Measurements from ENCODE around the gene RAB38.

The RAB38 gene

DNA sequence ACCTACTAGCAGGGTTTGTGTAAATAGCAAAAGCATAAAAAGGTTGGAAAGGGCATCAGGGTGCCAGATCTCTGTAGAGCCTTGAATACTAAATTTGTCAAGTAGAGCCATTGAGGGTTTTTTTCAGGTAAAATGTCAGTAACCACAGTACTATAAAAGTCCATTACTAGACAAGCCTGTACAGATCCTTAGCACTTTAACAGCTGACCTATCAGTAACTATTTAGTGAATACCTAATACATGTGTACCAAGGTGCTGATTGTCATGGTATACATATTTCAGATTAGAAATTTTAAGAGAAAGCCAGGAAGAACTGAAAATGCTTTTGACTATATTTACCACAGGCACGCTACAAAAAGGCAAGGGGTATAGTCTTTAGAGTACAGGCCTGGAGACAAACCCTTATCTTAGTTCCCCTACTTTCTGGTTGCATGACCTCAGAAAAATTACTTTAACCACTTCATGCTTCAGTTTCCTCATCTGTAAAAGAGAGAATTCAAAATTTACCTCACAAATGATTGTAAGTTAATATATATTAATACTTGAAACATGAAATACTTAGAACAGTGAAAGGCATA, 57.9 kb downstream of the RAB38 start:
- no peak overlapping the region for H3K27ac ChIP-seq

GRCh38 chr11:88115828-88116755, 59.2 kb downstream of the RAB38 start:
- DNase-seq (ENCODE audit: low spot score): no peak
- no peak overlapping the region for H3K27ac ChIP-seq
- POLR2A ChIA-PET (ENCODE audit: low non-redundant PET): no interaction called here
- CTCF ChIA-PET: interaction anchor here (0.8 kb wide), 1 partner anchor 1034 kb away, joined by 4 read pairs; no protein-coding TSS in a partner anchor
- TF ChIP-seq, protein P1, sequence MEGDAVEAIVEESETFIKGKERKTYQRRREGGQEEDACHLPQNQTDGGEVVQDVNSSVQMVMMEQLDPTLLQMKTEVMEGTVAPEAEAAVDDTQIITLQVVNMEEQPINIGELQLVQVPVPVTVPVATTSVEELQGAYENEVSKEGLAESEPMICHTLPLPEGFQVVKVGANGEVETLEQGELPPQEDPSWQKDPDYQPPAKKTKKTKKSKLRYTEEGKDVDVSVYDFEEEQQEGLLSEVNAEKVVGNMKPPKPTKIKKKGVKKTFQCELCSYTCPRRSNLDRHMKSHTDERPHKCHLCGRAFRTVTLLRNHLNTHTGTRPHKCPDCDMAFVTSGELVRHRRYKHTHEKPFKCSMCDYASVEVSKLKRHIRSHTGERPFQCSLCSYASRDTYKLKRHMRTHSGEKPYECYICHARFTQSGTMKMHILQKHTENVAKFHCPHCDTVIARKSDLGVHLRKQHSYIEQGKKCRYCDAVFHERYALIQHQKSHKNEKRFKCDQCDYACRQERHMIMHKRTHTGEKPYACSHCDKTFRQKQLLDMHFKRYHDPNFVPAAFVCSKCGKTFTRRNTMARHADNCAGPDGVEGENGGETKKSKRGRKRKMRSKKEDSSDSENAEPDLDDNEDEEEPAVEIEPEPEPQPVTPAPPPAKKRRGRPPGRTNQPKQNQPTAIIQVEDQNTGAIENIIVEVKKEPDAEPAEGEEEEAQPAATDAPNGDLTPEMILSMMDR (conservative IDR thresholded peaks at IDR 0.05; ENCODE audit: low read depth): no peak

More for the DNA sequence above, 57.9 kb downstream of the RAB38 start:
- TF ChIP-seq, protein P1 (conservative IDR thresholded peaks at IDR 0.05; ENCODE audit: low read depth): no peak
- no peak for DNase-seq (ENCODE audit: low spot score)
- ChIA-PET CTCF (interaction anchor here (0.6 kb wide), 1 partner anchor 102 kb away, joined by 3 read pairs; no protein-coding TSS in a partner anchor), POLR2A (ENCODE audit: low non-redundant PET) (no interaction called here)

DNA sequence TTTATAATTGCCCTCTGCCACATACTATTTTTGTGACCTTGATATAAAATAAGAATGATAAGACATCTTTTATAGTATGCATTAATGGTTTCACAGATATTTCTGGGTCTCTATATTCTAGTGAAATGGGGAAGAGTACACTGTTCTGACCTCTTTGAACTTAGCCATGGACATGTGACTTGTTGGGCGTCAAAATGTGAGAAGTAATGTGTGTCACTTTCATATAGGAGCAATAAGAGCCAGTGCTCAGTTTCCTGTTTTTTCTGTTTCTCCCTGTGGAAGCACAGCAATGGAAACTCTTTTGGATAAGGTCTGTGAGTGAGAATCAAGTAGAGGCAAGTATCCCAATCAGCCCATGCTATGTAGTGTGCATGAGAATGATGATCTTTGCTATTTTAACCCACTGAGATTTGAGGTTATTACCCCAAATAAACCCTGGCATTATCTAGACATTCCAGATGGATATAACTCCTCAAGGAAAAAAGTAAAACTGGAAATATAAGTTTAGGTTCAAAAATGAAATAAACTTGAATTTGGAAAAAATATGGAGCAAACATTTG, 60.7 kb downstream of the RAB38 start:
- ChIA-PET CTCF (no interaction called here), POLR2A (ENCODE audit: low non-redundant PET) (no interaction called here)
- no peak for DNase-seq (ENCODE audit: low spot score)
- TF ChIP-seq, protein P1 (conservative IDR thresholded peaks at IDR 0.05; ENCODE audit: low read depth): no peak
- H3K27ac ChIP-seq: no peak overlapping the region

GRCh38 chr11:88106666-88107065, 68.6 kb downstream of the RAB38 start:
- no peak for DNase-seq (ENCODE audit: low spot score)
- ChIA-PET POLR2A (ENCODE audit: low non-redundant PET) (no interaction called here), CTCF (interaction anchor here (0.5 to 0.8 kb wide), 2 partner anchors 117 to 1167 kb away, joined by 3 to 4 read pairs; no protein-coding TSS in a partner anchor)
- H3K27ac ChIP-seq: no peak overlapping the region
- TF ChIP-seq, protein P1 (conservative IDR thresholded peaks at IDR 0.05; ENCODE audit: low read depth): no peak

DNA sequence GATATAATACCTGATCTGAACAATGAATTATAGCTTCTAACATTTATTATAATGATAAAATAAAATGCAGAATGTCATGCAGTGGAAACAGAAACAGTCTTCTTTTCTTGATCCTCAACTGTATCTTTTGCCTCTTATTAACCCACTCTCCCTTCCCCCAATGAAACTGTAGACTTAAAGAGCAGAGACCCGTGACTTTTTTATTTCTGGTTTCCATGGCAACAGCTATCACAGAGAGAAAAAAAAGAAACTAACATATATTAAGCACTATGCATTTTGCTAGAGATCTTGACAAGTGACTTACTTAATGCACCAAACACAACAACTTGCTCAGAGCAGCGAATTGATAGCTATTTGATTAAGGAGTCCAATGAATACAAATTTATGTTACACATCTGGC, 69.3 kb downstream of the RAB38 start:
- CTCF ChIA-PET: interaction anchor here (0.5 to 1.0 kb wide), 2 partner anchors 117 to 438 kb away, joined by 3 to 4 read pairs; no protein-coding TSS in a partner anchor
- TF ChIP-seq, protein P1 (conservative IDR thresholded peaks at IDR 0.05; ENCODE audit: low read depth): no peak
- no peak for DNase-seq (ENCODE audit: low spot score)
- POLR2A ChIA-PET (ENCODE audit: low non-redundant PET): no interaction called here
- H3K27ac ChIP-seq: no peak overlapping the region

DNA sequence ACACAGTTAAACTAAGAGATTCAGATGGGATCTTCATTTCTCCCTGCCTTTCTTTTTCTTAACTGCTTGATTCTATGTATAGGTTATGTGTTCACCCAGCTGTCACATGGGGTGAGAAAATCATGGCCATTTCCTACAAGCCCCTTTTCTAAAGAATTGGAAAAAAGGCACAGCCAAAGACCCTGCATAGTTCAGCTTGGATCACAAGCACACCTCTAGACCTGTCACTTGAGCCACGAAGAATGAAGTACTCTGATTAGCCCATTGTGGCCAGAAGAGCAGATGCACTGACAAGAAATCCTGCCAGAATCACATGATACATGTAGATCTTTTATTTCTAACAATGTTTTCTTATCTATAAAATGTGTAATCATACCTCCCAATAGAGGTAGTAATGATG, 69.7 kb downstream of the RAB38 start:
- no peak overlapping the region for H3K27ac ChIP-seq
- TF ChIP-seq, protein P1 (conservative IDR thresholded peaks at IDR 0.05; ENCODE audit: low read depth): no peak
- DNase-seq (ENCODE audit: low spot score): no peak
- ChIA-PET CTCF (interaction anchor here (1.0 kb wide), 1 partner anchor 438 kb away, joined by 3 read pairs; no protein-coding TSS in a partner anchor), POLR2A (ENCODE audit: low non-redundant PET) (no interaction called here)

Data from RWPE1 (cell line).